ENCODE measurements around the gene PDXP. TPM values are rescaled to one million over a fixed set of nuclear protein-coding genes. Genes with fewer than 3 reads are reported as not detected.

The PDXP gene
- total RNA-seq, 1 experiment from 2014 or later, result 42.7 TPM

GRCh38 chr22:37696657-37697537 lies 38.4 kb downstream of the PDXP start, which contains the start of gene TRIOBP:
TRIOBP (plus strand) TSS chr22:37697048; CDS start chr22:37701366, 4,318 bp downstream.
- Histone ChIP-seq H3K4me3 (replicated peaks in 1 of 2; ENCODE audit: low read depth in 1 of 2, low read length in 2 of 2) (peak within 1 kb of the TSS; percentile 25 to 32; a peak in 3 of 4 replicates), H3K9ac (ENCODE audit: low read length) (peak within 1 kb of the TSS; percentile 9; the same call in 1 of the 2 replicates), H3K79me2 (ENCODE audit: insufficient read depth, low read length) (no peaks in the 10 kb centered on the region), H3K9me3 (ENCODE audit: control insufficient read depth in 1 of 2, insufficient read depth in 1 of 2, low read depth in 1 of 2, low read length in 2 of 2) (no peaks in the 10 kb centered on the region), H2AFZ (ENCODE audit: low read depth, low read length, poor library complexity, severe bottlenecking) (no peak within 1 kb of the TSS), H3K27me3 (ENCODE audit: insufficient read depth, low read length) (no peaks in the 10 kb centered on the region), H3K36me3 (ENCODE audit: control insufficient read depth in 1 of 2, insufficient read depth in 2 of 2, low read length in 2 of 2) (peaks cover 0 to 10% of the 10 kb centered on the region in 2 experiments; a peak in 1 of 4 replicates), H4K20me1 (ENCODE audit: insufficient read depth) (no peaks in the 10 kb centered on the region), H3K9me2 (ENCODE audit: insufficient read depth) (no peaks in the 10 kb centered on the region), H3K4me1 (ENCODE audit: control insufficient read depth in 1 of 2, insufficient read depth in 2 of 2, low read length in 2 of 2) (peaks cover 9 to 24% of the 10 kb centered on the region in 2 experiments; a peak in 3 of 4 replicates), H3K4me2 (ENCODE audit: low read length) (peak within 1 kb of the TSS; percentile 57; the same call in 1 of the 2 replicates), H3K27ac (ENCODE audit: low read depth, low read length) (peak within 1 kb of the TSS; percentile 36; the same call in 1 of the 2 replicates)
- ChIA-PET CTCF (no interaction called here), POLR2A (interaction anchor here (0.6 to 0.7 kb wide), 2 partner anchors 20 to 31 kb away, joined by 3 read pairs; no protein-coding TSS in a partner anchor), RAD21 (ENCODE audit: low non-redundant PET in 1 of 2, low total read pairs in 2 of 2, uncharacterized antibody in 2 of 2, unreplicated experiment in 2 of 2) (no interaction called here)
- intact Hi-C loops (cut with micrococcal nuclease), result loop anchor here (5.0 kb wide), 1 partner anchor 45 kb away; no protein-coding TSS in a partner anchor
- ATAC-seq, result peak; percentile 100
- BruUV-seq (replicated peaks), result no TSS peak
- peak; percentile 85 for DNase-seq (ENCODE audit: low read depth, low spot score)
- no peak for TF ChIP-seq MAX (IDR thresholded peaks at IDR 0.05)
- TF ChIP-seq SIN3A (IDR thresholded peaks at IDR 0.05; ENCODE audit: low read depth), result no peak
- no peak for TF ChIP-seq ZFX (IDR thresholded peaks at IDR 0.05)
- no peak for TF ChIP-seq POLR2AphosphoS5 (IDR thresholded peaks at IDR 0.05; ENCODE audit: low read depth, low read length)
- TF ChIP-seq CTCF (IDR thresholded peaks at IDR 0.05 in 2 of 3, conservative IDR thresholded peaks at IDR 0.05 in 1 of 3; ENCODE audit: borderline replicate concordance in 1 of 3, insufficient read depth in 1 of 3, low read depth in 2 of 3, low read length in 2 of 3), result peak; percentile 3 to 63 (median 47); a peak in 4 of 6 replicates
- peak; percentile 26; the same call in 1 of the 2 replicates for TF ChIP-seq SP1 (IDR thresholded peaks at IDR 0.05; ENCODE audit: low read depth)
- TF ChIP-seq ATF3 (IDR thresholded peaks at IDR 0.05), result no peak
- peak; percentile 37; the same call in 1 of the 2 replicates for TF ChIP-seq RAD21 (IDR thresholded peaks at IDR 0.05; ENCODE audit: low read depth)
- no peak for TF ChIP-seq EZH2phosphoT487 (IDR thresholded peaks at IDR 0.05; ENCODE audit: borderline replicate concordance)
- no peak for TF ChIP-seq ELF1 (IDR thresholded peaks at IDR 0.05; ENCODE audit: borderline replicate concordance, low read depth)
- no peak for TF ChIP-seq EGR1 (IDR thresholded peaks at IDR 0.05; ENCODE audit: low read depth)
- no peak for TF ChIP-seq TCF7L2 (IDR thresholded peaks at IDR 0.05; ENCODE audit: borderline replicate concordance, extremely low read depth, insufficient read depth, insufficient read length)
- TF ChIP-seq POLR2A (IDR thresholded peaks at IDR 0.05; ENCODE audit: borderline replicate concordance, extremely low read depth, insufficient read depth, insufficient read length), result no peak
- TF ChIP-seq JUND (IDR thresholded peaks at IDR 0.05), result no peak
- TF ChIP-seq ZBTB33 (IDR thresholded peaks at IDR 0.05; ENCODE audit: extremely low read depth, insufficient replicate concordance, low read length), result no peak
- no peak for TF ChIP-seq SRF (IDR thresholded peaks at IDR 0.05; ENCODE audit: low read depth)

Measured in HCT116 (cell line).